ENCODE data around the gene CBFA2T3. TPM values are rescaled to one million over a fixed set of nuclear protein-coding genes. Genes with fewer than 3 reads are reported as not detected.

Gene CBFA2T3
- total RNA-seq, 6 experiments from 2014 or later = not detected

DNA sequence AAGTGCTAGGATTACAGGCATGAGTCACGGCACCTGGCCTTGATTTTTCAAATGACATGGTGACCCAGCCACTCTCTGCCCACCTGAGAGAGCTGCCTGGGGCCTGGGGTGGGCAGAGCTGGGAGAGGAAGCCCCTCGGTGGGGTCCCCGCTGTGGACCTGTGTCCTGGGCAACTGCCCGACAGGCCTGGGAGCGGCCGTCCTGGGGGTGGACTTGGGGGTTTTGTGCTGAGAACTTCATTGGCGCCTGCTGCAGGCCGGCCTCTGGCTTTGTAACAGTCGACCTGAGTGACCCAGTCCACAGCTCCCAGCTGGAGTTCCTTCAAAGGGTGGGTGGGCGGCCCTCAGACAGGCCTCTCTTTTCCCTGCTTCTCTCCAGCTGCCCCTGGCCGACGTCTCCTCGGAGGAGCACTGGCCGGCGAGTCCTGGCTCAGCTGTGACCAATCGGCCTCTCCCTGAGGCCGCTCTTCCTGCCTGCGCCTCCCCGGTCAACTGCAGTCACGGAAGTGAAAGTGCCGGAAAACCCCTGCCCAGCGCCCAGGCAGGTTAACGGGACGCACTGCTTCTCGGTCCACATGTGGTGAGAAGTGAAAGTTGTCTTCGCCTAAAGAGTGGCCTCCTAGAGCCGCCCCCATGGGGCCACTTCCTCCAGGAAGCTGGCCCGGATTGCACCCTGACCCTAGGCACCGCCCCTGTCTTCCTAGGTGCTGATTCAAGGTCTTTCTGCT lies 5.5 kb downstream of the CBFA2T3 start:
- Mint-ChIP-seq H3K4me1 (ENCODE audit: low read depth) (no peaks in the 10 kb centered on the region), H3K4me3 (no peak overlapping the region), H3K27ac (no peak overlapping the region), H3K36me3 (ENCODE audit: low read depth) (no peaks in the 10 kb centered on the region), H3K27me3 (ENCODE audit: insufficient read depth) (peaks cover 26% of the 10 kb centered on the region), H3K9me3 (no peaks in the 10 kb centered on the region)
- TF ChIP-seq, protein P1, sequence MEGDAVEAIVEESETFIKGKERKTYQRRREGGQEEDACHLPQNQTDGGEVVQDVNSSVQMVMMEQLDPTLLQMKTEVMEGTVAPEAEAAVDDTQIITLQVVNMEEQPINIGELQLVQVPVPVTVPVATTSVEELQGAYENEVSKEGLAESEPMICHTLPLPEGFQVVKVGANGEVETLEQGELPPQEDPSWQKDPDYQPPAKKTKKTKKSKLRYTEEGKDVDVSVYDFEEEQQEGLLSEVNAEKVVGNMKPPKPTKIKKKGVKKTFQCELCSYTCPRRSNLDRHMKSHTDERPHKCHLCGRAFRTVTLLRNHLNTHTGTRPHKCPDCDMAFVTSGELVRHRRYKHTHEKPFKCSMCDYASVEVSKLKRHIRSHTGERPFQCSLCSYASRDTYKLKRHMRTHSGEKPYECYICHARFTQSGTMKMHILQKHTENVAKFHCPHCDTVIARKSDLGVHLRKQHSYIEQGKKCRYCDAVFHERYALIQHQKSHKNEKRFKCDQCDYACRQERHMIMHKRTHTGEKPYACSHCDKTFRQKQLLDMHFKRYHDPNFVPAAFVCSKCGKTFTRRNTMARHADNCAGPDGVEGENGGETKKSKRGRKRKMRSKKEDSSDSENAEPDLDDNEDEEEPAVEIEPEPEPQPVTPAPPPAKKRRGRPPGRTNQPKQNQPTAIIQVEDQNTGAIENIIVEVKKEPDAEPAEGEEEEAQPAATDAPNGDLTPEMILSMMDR (IDR thresholded peaks at IDR 0.05) = no peak
- no peak for DNase-seq

GRCh38 chr16:88970539-88971065 lies 6.4 kb downstream of the CBFA2T3 start:
- Mint-ChIP-seq H3K27ac (no peak overlapping the region), H3K36me3 (ENCODE audit: low read depth) (no peaks in the 10 kb centered on the region), H3K4me3 (no peak overlapping the region), H3K4me1 (ENCODE audit: low read depth) (no peaks in the 10 kb centered on the region), H3K27me3 (ENCODE audit: insufficient read depth) (peaks cover 27% of the 10 kb centered on the region), H3K9me3 (no peaks in the 10 kb centered on the region)
- DNase-seq = no peak
- TF ChIP-seq, protein P1 (IDR thresholded peaks at IDR 0.05) = no peak

GRCh38 chr16:88970050-88970449 lies 7.0 kb downstream of the CBFA2T3 start:
- Mint-ChIP-seq H3K4me3 (no peak overlapping the region), H3K27me3 (ENCODE audit: insufficient read depth) (peaks cover 23% of the 10 kb centered on the region), H3K9me3 (no peaks in the 10 kb centered on the region), H3K27ac (no peak overlapping the region), H3K36me3 (ENCODE audit: low read depth) (no peaks in the 10 kb centered on the region), H3K4me1 (ENCODE audit: low read depth) (no peaks in the 10 kb centered on the region)
- no peak for DNase-seq
- TF ChIP-seq, protein P1 (IDR thresholded peaks at IDR 0.05) = no peak

GRCh38 chr16:88969361-88969831 lies 7.6 kb downstream of the CBFA2T3 start:
- TF ChIP-seq, protein P1 (IDR thresholded peaks at IDR 0.05) = no peak
- Mint-ChIP-seq H3K9me3 (no peaks in the 10 kb centered on the region), H3K4me1 (ENCODE audit: low read depth) (no peaks in the 10 kb centered on the region), H3K27ac (no peak overlapping the region), H3K36me3 (ENCODE audit: low read depth) (no peaks in the 10 kb centered on the region), H3K4me3 (no peak overlapping the region), H3K27me3 (ENCODE audit: insufficient read depth) (peaks cover 21% of the 10 kb centered on the region)
- DNase-seq = no peak

DNA sequence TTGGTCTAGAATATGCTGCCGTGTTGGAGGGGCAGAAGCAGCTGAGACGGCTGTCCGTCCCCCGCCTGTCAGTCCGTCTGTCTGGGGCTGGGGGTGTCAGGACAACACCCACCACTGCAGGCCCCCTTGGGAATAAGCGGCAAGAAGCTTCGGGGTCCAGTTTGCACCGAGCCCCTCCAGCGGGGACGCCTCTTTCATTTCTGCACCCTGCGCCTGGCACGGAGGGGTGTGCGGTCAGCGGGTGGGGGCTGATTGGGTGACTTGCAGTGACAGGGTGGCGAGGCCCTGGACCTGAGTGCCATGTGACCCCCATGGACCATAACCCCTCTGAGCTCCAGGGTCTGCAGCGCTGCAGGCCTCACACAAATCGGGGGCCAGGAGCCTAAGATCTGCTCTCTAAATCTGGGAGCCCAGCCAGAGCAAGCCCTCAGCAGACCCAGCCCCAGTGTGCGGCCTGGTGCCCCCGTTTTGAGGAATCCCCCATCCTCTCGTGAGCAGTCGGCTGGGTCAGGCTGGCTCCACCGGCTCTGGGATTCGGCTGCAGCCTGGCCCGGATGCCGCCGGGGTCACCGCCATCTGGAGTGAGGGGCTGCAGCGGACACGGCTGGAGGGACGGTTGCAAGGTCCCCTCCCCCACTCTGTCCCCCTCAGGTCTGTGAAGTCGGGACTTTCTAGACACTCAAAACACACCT lies 8.3 kb downstream of the CBFA2T3 start:
- H3K4me1 Mint-ChIP-seq (ENCODE audit: low read depth) = no peaks in the 10 kb centered on the region
- DNase-seq = no peak
- TF ChIP-seq, protein P1 (IDR thresholded peaks at IDR 0.05) = no peak

More for the DNA sequence above, 8.3 kb downstream of the CBFA2T3 start:
- Mint-ChIP-seq H3K27ac (no peak overlapping the region), H3K36me3 (ENCODE audit: low read depth) (no peaks in the 10 kb centered on the region), H3K27me3 (ENCODE audit: insufficient read depth) (peaks cover 22% of the 10 kb centered on the region), H3K9me3 (no peaks in the 10 kb centered on the region), H3K4me3 (no peak overlapping the region)
